ENCODE measurements around the gene FNDC10. TPM values are rescaled to one million over a fixed set of nuclear protein-coding genes. Genes with fewer than 3 reads are reported as not detected.

The FNDC10 gene
- total RNA-seq, 4 donors from 2014 or later: 1.9 to 2.6 (median 2.2) TPM; not detected in 1

- ATAC-seq (ENCODE audit: low FRiP score) (peak; percentile 91), DNase-seq (ENCODE audit: low spot score) (peak; percentile 81)
- no peak for TF ChIP-seq CTCF (IDR thresholded peaks at IDR 0.05)
These were observed 15.5 kb upstream of the FNDC10 start, which contains the start of gene MIB2 for GRCh38 chr1:1615256-1616044. TSS of gene MIB2 (plus strand) at chr1:1615500. CDS start at chr1:1623453, 7,953 bp downstream.

- DNase-seq (ENCODE audit: low spot score): no peak
- no peak for ATAC-seq (ENCODE audit: low FRiP score)
- no peak for TF ChIP-seq CTCF (IDR thresholded peaks at IDR 0.05)
These were observed 15.0 kb upstream of the FNDC10 start for GRCh38 chr1:1614954-1615255.

- ATAC-seq (ENCODE audit: low FRiP score): peak; percentile 53
- TF ChIP-seq CTCF (IDR thresholded peaks at IDR 0.05): no peak
- no peak for DNase-seq (ENCODE audit: low spot score)
These were observed 14.4 kb upstream of the FNDC10 start for GRCh38 chr1:1614204-1614953.

GRCh38 chr1:1613509-1614082, 13.7 kb upstream of the FNDC10 start:
- TF ChIP-seq CTCF (IDR thresholded peaks at IDR 0.05): no peak
- ATAC-seq (ENCODE audit: low FRiP score) (no peak), DNase-seq (ENCODE audit: low spot score) (no peak)

- no peak for ATAC-seq (ENCODE audit: low FRiP score)
- no peak for TF ChIP-seq CTCF (IDR thresholded peaks at IDR 0.05)
- no peak for DNase-seq (ENCODE audit: low spot score)
These were observed 12.1 kb upstream of the FNDC10 start for GRCh38 chr1:1612104-1612400.

GRCh38 chr1:1610796-1611195, 10.9 kb upstream of the FNDC10 start:
- no peak for TF ChIP-seq CTCF (IDR thresholded peaks at IDR 0.05)
- no peak for DNase-seq (ENCODE audit: low spot score)
- ATAC-seq (ENCODE audit: low FRiP score): no peak
